T-helper 2 cell treated with Interferon-gamma antibody and Interleukin-4, amounts not matched to agents 5 μg/mL and 100 μg/mL, for 36 hours (primary cell): ENCODE data around the gene EIF2S2.

Source experiments
- DNase-seq: peaks from one replicate; pipeline ENCODE4 v3.0.0; 2021; ENCODE audit warnings: low spot score
- H3K27ac Mint-ChIP-seq: one replicate; pipeline ENCODE4 v1.8.0; 2021; ENCODE audit warnings: mild to moderate bottlenecking, mixed read lengths
- H3K27me3 Mint-ChIP-seq: one replicate; pipeline ENCODE4 v1.8.0; 2021; ENCODE audit warnings: low read depth, mixed read lengths
- H3K36me3 Mint-ChIP-seq: one replicate; pipeline ENCODE4 v1.8.0; 2021; ENCODE audit warnings: low read depth, mixed read lengths
- H3K4me1 Mint-ChIP-seq: one replicate; pipeline ENCODE4 v1.8.0; 2021; ENCODE audit warnings: low read depth, mixed read lengths
- H3K4me3 Mint-ChIP-seq: one replicate; pipeline ENCODE4 v1.8.0; 2022; ENCODE audit warnings: mild to moderate bottlenecking, moderate library complexity, mixed read lengths
- H3K9me3 Mint-ChIP-seq: one replicate; pipeline ENCODE4 v1.8.0; 2021; ENCODE audit warnings: mixed read lengths

Gene EIF2S2

DNA sequence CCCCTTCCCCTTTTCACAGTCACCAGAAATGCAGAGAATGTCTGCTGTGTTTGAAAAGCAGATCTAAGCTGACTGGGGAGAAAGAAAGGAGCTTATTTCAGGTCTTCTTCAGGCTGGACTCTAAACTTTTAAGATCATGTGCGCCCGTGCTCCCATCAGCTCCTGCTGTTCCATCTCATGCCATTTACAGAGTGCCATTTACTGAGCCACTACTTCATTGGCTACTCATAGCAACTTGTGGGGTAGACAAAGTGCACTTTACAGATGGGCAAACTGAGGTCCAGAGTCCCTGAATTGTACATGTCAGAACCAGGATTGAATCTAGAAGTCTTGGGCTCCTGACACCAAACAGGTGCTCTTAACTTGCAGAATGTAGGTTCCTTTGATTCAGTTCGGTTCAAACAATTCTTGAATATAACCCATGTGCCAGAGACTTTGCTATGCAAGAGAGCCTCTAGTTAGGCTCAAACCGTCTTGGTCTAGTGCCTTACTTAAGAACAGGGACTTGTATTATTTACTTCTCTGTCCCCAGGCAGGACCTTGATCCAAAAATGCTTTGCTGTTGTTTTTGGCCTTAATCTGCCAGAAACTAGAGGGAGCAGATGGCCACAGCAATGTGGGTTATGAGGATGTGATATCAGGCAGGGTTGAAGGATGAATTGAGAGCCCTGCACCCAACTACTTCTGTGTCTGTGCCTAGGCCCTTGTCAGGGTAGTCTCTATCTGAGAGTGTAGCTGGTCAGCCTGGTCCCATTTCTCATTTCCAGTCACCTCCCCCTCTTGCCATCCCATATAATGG, 61.9 kb downstream of the EIF2S2 start:
- Mint-ChIP-seq H3K27ac (no peak overlapping the region), H3K36me3 (peaks cover 1% of the 10 kb centered on the region), H3K9me3 (no peaks in the 10 kb centered on the region), H3K27me3 (no peaks in the 10 kb centered on the region), H3K4me1 (peaks cover 6% of the 10 kb centered on the region), H3K4me3 (no peak overlapping the region)
- DNase-seq: no peak

DNA sequence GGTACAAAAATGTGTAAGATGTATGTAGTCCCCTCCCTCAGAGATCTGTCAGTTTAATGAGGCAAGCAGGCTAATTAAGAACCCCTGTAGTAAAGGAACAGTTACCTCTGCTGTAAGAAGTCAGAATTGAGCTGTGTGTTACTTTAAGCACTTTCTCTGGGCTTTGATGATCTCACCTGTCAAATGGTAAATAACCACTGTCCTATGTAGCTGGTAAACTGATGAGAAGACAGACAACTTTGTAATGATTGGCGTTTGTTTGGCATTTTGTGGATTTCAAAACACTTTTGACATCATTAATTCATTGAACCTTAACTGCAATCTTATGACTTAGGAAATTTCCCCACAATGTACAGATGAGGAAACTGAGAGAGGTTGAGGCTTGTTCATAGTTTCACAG, 62.7 kb downstream of the EIF2S2 start:
- H3K27ac Mint-ChIP-seq: no peak overlapping the region
- peaks cover 7% of the 10 kb centered on the region for H3K4me1 Mint-ChIP-seq
- no peaks in the 10 kb centered on the region for H3K27me3 Mint-ChIP-seq
- H3K9me3 Mint-ChIP-seq: no peaks in the 10 kb centered on the region
- H3K4me3 Mint-ChIP-seq: no peak overlapping the region
- peaks cover 1% of the 10 kb centered on the region for H3K36me3 Mint-ChIP-seq
- no peak for DNase-seq

DNA sequence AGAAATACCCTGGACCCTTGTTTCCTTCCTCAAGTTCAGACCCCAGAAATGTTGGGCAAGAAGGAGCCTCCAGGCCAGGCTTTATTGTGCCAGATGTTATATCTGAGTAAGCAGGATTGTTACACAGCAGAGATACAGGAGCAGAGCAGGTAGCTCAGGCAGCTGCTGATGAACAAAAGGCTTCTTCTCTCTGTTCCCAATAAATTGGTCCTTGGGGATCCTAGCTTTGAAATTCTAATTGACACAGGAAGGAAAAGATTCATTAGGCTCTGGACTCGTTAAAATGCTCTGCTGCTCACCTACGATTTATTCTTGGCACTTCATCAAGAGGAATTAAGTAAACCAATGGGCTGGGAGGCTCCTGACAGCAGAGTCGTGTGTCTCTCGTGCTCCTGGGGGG, 64.1 kb downstream of the EIF2S2 start:
- no peak overlapping the region for H3K27ac Mint-ChIP-seq
- H3K9me3 Mint-ChIP-seq: no peaks in the 10 kb centered on the region
- no peak for DNase-seq
- no peaks in the 10 kb centered on the region for H3K27me3 Mint-ChIP-seq
- peaks cover 1% of the 10 kb centered on the region for H3K36me3 Mint-ChIP-seq
- no peak overlapping the region for H3K4me3 Mint-ChIP-seq
- peaks cover 7% of the 10 kb centered on the region for H3K4me1 Mint-ChIP-seq

- no peak overlapping the region for H3K27ac Mint-ChIP-seq
- peaks cover 1% of the 10 kb centered on the region for H3K36me3 Mint-ChIP-seq
- no peaks in the 10 kb centered on the region for H3K9me3 Mint-ChIP-seq
- H3K4me1 Mint-ChIP-seq: peaks cover 7% of the 10 kb centered on the region
- no peak for DNase-seq
- H3K27me3 Mint-ChIP-seq: no peaks in the 10 kb centered on the region
- H3K4me3 Mint-ChIP-seq: no peak overlapping the region
Observed at GRCh38 chr20:34047010-34047687, 64.9 kb downstream of the EIF2S2 start.

- DNase-seq: no peak
- no peaks in the 10 kb centered on the region for H3K27me3 Mint-ChIP-seq
- peaks cover 7% of the 10 kb centered on the region for H3K4me1 Mint-ChIP-seq
- no peaks in the 10 kb centered on the region for H3K9me3 Mint-ChIP-seq
- no peak overlapping the region for H3K27ac Mint-ChIP-seq
- H3K36me3 Mint-ChIP-seq: peaks cover 1% of the 10 kb centered on the region
- no peak overlapping the region for H3K4me3 Mint-ChIP-seq
Observed at GRCh38 chr20:34045930-34046725, 65.9 kb downstream of the EIF2S2 start.

GRCh38 chr20:34045294-34045693, 66.7 kb downstream of the EIF2S2 start:
- H3K27me3 Mint-ChIP-seq: no peaks in the 10 kb centered on the region
- no peak overlapping the region for H3K27ac Mint-ChIP-seq
- H3K4me3 Mint-ChIP-seq: no peak overlapping the region
- H3K4me1 Mint-ChIP-seq: peaks cover 8% of the 10 kb centered on the region
- no peak for DNase-seq
- peaks cover 1% of the 10 kb centered on the region for H3K36me3 Mint-ChIP-seq
- H3K9me3 Mint-ChIP-seq: no peaks in the 10 kb centered on the region

- Mint-ChIP-seq H3K4me1 (peaks cover 6% of the 10 kb centered on the region), H3K27me3 (no peaks in the 10 kb centered on the region), H3K36me3 (peaks cover 1% of the 10 kb centered on the region), H3K4me3 (no peak overlapping the region), H3K9me3 (no peaks in the 10 kb centered on the region), H3K27ac (no peak overlapping the region)
- DNase-seq: no peak
Observed at GRCh38 chr20:34043025-34043424, 69.0 kb downstream of the EIF2S2 start.

GRCh38 chr20:34042262-34042661, 69.8 kb downstream of the EIF2S2 start:
- no peak for DNase-seq
- Mint-ChIP-seq H3K27ac (no peak overlapping the region), H3K9me3 (no peaks in the 10 kb centered on the region), H3K27me3 (no peaks in the 10 kb centered on the region), H3K36me3 (peaks cover 2% of the 10 kb centered on the region), H3K4me1 (peaks cover 10% of the 10 kb centered on the region), H3K4me3 (no peak overlapping the region)

GRCh38 chr20:34041226-34041625, 70.8 kb downstream of the EIF2S2 start:
- Mint-ChIP-seq H3K27me3 (no peaks in the 10 kb centered on the region), H3K9me3 (no peaks in the 10 kb centered on the region), H3K36me3 (peaks cover 2% of the 10 kb centered on the region), H3K27ac (no peak overlapping the region), H3K4me1 (peaks cover 20% of the 10 kb centered on the region), H3K4me3 (no peak overlapping the region)
- no peak for DNase-seq

DNA sequence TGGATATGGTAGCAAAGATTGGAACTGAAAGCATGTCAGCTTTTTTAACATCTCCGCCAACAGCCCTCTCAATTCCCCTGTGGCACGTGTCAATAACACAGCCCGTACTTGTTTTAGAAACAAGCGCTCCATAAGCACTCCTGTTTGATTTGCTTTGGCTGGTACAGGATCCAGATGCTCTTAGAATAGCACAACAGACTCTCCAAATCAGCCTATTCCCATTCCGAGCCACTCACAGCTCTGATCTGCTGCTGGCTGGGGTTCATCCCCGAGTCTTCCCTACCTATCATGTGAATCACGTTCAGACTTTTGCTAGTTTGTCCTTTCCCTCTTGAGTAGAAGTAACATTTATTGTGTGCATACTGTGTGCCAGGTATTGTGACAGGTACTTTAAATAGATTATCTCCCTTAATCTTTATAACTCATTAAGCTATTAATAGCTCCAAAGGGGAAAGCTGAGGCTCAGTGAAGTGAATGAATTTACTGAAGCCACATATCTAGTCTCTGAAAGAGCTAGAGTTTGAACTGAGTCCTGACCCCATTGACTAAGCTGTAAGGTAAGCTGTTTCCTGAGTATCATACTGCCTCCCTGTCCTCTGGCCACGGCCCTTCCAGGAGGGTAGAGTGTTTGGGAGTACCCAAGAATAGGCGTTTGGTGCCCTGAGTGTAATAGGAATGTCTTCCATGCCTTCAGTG, 71.6 kb downstream of the EIF2S2 start:
- no peaks in the 10 kb centered on the region for H3K27me3 Mint-ChIP-seq
- no peak overlapping the region for H3K27ac Mint-ChIP-seq
- DNase-seq: no peak
- H3K4me1 Mint-ChIP-seq: peaks cover 27% of the 10 kb centered on the region
- H3K9me3 Mint-ChIP-seq: no peaks in the 10 kb centered on the region
- peaks cover 2% of the 10 kb centered on the region for H3K36me3 Mint-ChIP-seq
- H3K4me3 Mint-ChIP-seq: no peak overlapping the region
